Medulla oblongata (tissue), 1 donor: ENCODE measurements around the gene DDC.
"Not testable (repeated sequence)": the region's sequence is repeated elsewhere in the genome, so short reads cannot be mapped to it uniquely, and the experiment has no call there.

Source experiments
- DNase-seq: peaks from one replicate; pipeline ENCODE4 v3.0.0-alpha.2; 2015; ENCODE audit errors: extremely low spot score

DDC gene

GRCh38 chr7:50458651-50459050 lies 106.6 kb downstream of the DDC start:
- DNase-seq = not testable (repeated sequence)

GRCh38 chr7:50456371-50457123 lies 108.7 kb downstream of the DDC start:
- no peak for DNase-seq

- DNase-seq = no peak
Observed at GRCh38 chr7:50455658-50456057, 109.5 kb downstream of the DDC start.

GRCh38 chr7:50454968-50455367 lies 110.2 kb downstream of the DDC start:
- DNase-seq = no peak

- no peak for DNase-seq
Observed at GRCh38 chr7:50450590-50451032, 114.6 kb downstream of the DDC start.

- peak; percentile 64 for DNase-seq
Observed at GRCh38 chr7:50449881-50450589, 115.2 kb downstream of the DDC start, which contains the start of gene FIGNL1. Gene FIGNL1, minus strand, starts transcription at chr7:50450350. Its CDS starts 3,063 bp downstream, at chr7:50447287.

GRCh38 chr7:50449501-50449880 lies 115.7 kb downstream of the DDC start:
- no peak for DNase-seq

GRCh38 chr7:50448823-50449222 lies 116.4 kb downstream of the DDC start:
- DNase-seq = no peak

GRCh38 chr7:50446542-50446960 lies 118.7 kb downstream of the DDC start:
- no peak for DNase-seq

GRCh38 chr7:50436133-50436806 lies 128.9 kb downstream of the DDC start:
- no peak for DNase-seq

GRCh38 chr7:50431722-50432305 lies 133.4 kb downstream of the DDC start:
- DNase-seq = no peak

GRCh38 chr7:50431316-50431715 lies 133.9 kb downstream of the DDC start:
- no peak for DNase-seq

- no peak for DNase-seq
Observed at GRCh38 chr7:50428911-50429310, 136.3 kb downstream of the DDC start.

- no peak for DNase-seq
Observed at GRCh38 chr7:50427518-50427917, 137.7 kb downstream of the DDC start.

GRCh38 chr7:50426280-50427045 lies 138.7 kb downstream of the DDC start:
- no peak for DNase-seq

GRCh38 chr7:50425318-50425717 lies 139.9 kb downstream of the DDC start:
- DNase-seq = no peak

GRCh38 chr7:50423860-50424259 lies 141.3 kb downstream of the DDC start:
- no peak for DNase-seq

- no peak for DNase-seq
Observed at GRCh38 chr7:50422858-50423257, 142.3 kb downstream of the DDC start.

- DNase-seq = no peak
Observed at GRCh38 chr7:50421043-50421442, 144.2 kb downstream of the DDC start.

GRCh38 chr7:50418526-50419290 lies 146.5 kb downstream of the DDC start:
- no peak for DNase-seq

GRCh38 chr7:50418086-50418515 lies 147.1 kb downstream of the DDC start:
- peak; percentile 83 for DNase-seq
